Measurements from ENCODE around the gene CLEC18A.
"Not testable (repeated sequence)": the region's sequence is repeated elsewhere in the genome, so short reads cannot be mapped to it uniquely, and the experiment has no call there.

Gene CLEC18A

GRCh38 chr16:69999801-70000200, 48.7 kb downstream of the CLEC18A start:
- DNase-seq (ENCODE audit: low spot score); in situ Hi-C loops (cut with MboI; ENCODE audit: low sequenced_read_pairs, unreplicated experiment): not testable (repeated sequence)

GRCh38 chr16:70003511-70003910, 52.4 kb downstream of the CLEC18A start:
- DNase-seq (ENCODE audit: low spot score); in situ Hi-C loops (cut with MboI; ENCODE audit: low sequenced_read_pairs, unreplicated experiment): not testable (repeated sequence)

DNA sequence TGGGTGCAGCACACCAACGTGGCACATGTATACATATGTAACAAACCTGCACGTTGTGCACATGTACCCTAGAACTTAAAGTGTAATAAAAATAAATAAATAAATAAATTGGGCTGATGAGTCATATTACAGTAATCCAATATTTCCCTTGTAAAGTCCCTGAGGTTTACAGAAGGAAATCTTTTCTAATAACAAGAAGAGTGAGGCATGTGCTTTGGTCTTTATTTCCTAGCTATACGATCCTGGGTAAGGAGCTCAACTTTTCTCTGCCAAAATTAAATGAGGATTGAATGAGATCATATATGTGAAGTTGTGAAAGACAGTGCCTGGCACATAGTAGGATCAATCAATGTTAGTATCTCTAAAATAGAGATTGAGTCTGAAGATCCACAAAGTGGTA, 57.5 kb downstream of the CLEC18A start:
- in situ Hi-C loops (cut with MboI; ENCODE audit: low sequenced_read_pairs, unreplicated experiment); DNase-seq (ENCODE audit: low spot score): not testable (repeated sequence)

DNA sequence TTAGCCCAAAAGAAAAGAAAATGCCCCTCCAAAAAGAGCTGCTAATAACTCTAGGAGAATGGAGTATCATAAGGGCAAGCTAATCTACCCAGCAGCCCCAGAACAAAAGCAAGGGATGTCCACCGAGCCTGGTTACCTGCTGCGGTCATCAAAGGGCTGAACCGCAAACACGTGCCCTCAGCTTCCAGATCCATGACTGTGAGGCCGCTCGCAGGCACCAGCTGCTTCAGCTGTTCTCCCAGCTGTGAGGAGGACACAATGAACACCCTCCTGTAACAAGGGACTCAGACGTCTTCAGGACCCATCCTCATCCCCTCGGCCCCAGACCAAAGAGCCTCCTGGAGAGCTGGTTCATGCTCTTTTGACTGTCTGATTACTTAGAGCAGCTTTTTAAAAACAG, 59.5 kb downstream of the CLEC18A start:
- DNase-seq (ENCODE audit: low spot score); in situ Hi-C loops (cut with MboI; ENCODE audit: low sequenced_read_pairs, unreplicated experiment): not testable (repeated sequence)

GRCh38 chr16:70011120-70011519, 60.0 kb downstream of the CLEC18A start:
- in situ Hi-C loops (cut with MboI; ENCODE audit: low sequenced_read_pairs, unreplicated experiment); DNase-seq (ENCODE audit: low spot score): not testable (repeated sequence)

GRCh38 chr16:70012354-70012753, 61.2 kb downstream of the CLEC18A start:
- in situ Hi-C loops (cut with MboI; ENCODE audit: low sequenced_read_pairs, unreplicated experiment); DNase-seq (ENCODE audit: low spot score): not testable (repeated sequence)

DNA sequence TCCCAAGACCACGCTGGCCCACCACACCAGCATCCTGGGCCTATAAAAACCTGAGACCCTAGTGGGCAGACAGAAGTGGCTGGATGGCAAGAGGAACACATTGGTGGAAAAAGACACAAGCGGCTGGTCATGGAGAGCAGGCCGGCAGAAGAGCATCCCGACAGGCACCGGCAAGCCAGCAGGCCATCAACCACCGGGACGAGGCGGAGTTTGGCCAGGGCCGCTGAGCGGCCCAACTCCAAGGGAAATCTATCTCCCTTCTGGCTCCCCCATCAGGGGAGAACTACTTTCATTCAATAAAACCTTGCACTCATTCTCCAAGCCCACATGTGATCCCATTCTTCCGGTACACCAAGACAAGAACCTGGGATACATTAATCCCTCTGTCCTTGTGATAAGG, 61.8 kb downstream of the CLEC18A start:
- in situ Hi-C loops (cut with MboI; ENCODE audit: low sequenced_read_pairs, unreplicated experiment); DNase-seq (ENCODE audit: low spot score): not testable (repeated sequence)
